Endothelial cell of umbilical vein (primary cell): ENCODE results near the gene LRRC52. TPM values are rescaled to one million over a fixed set of nuclear protein-coding genes. Genes with fewer than 3 reads are reported as not detected.

Source experiments
- BruUV-seq: library from RNA; stranded (reverse); fragments of 400-500 nt; replicated peaks from 2 replicates; lab custom pipeline; 2021; lab: Mats Ljungman, UMichigan
- CTCF ChIA-PET: fragments of 300-600, 350-600 bp; sonication (Branson Sonifier 250); formaldehyde crosslinking; loops from one replicate; lab custom pipeline; 2021; ENCODE audit warnings: antibody characterized with exemption, inconsistent platforms; lab: Charles Lee
- POLR2A ChIA-PET: fragments of 300-600, 350-600 bp; sonication (Branson Sonifier 250); formaldehyde crosslinking; loops from one replicate; lab custom pipeline; 2021; ENCODE audit warnings: antibody characterized with exemption, inconsistent platforms; lab: Charles Lee
- DNase-seq: peaks from one replicate; pipeline ENCODE4 v3.0.0-alpha.2; 2011; ENCODE audit warnings: low read depth, low spot score
- FAIRE-seq: peaks from 2 replicates; lab custom pipeline; 2011; peaks lifted over from hg19 to GRCh38; lab: Jason Lieb, UNC
- H2AFZ ChIP-seq: 2 replicates; pipeline ENCODE4 v1.6.0; 2012; ENCODE audit warnings: low read depth, low read length, control low read depth, inconsistent platforms
- H3K27ac ChIP-seq: 2 replicates; pipeline ENCODE4 v1.5.1; 2011; ENCODE audit warnings: low read depth, mild to moderate bottlenecking, control low read depth, low read length, moderate library complexity; ENCODE audit not compliant: insufficient read depth
- H3K27me3 ChIP-seq, 2 experiments: 2 replicates each; pipeline versions ENCODE4 v1.6.0 to v1.6.1; 2011; ENCODE audit warnings: low read length in 2 of 2, mixed read lengths in 1 of 2; ENCODE audit not compliant: control insufficient read depth in 2 of 2, insufficient read depth in 2 of 2
- H3K36me3 ChIP-seq, 2 experiments: 2 replicates in 1 of 2; 3 replicates in 1 of 2; pipeline ENCODE4 v1.5.1; 2011; ENCODE audit warnings: low read length in 2 of 2, mild to moderate bottlenecking in 1 of 2, moderate library complexity in 1 of 2; ENCODE audit not compliant: control insufficient read depth in 2 of 2, insufficient read depth in 2 of 2; ENCODE audit errors: extremely low read depth in 1 of 2
- H3K4me1 ChIP-seq: 3 replicates; pipeline ENCODE4 v1.5.1; 2011; ENCODE audit warnings: mild to moderate bottlenecking, low read length; ENCODE audit not compliant: control insufficient read depth, insufficient read depth; ENCODE audit errors: extremely low read depth
- H3K4me2 ChIP-seq: 2 replicates; pipeline ENCODE4 v1.6.1; 2011; ENCODE audit warnings: low read length, control low read depth, mixed read lengths; ENCODE audit not compliant: insufficient read depth
- H3K4me3 ChIP-seq, 3 experiments: fragments of 200-600 bp in 1 of 3; sonication (generic), shearing (Covaris generic) in 1 of 3; replicated peaks in 1 of 3; 2 replicates each; pipeline ENCODE4 v1.5.1; 2011 to 2016; ENCODE audit warnings: control low read depth in 3 of 3, low read length in 3 of 3, mild to moderate bottlenecking in 2 of 3, inconsistent platforms in 1 of 3, low read depth in 1 of 3, moderate library complexity in 1 of 3; ENCODE audit not compliant: insufficient read depth in 1 of 3
- H3K79me2 ChIP-seq: 2 replicates; pipeline ENCODE4 v1.6.0; 2012; ENCODE audit warnings: low read length, inconsistent platforms; ENCODE audit not compliant: control insufficient read depth, insufficient read depth
- H3K9ac ChIP-seq: replicated peaks from 2 replicates; pipeline ENCODE3; 2011; ENCODE audit warnings: low read length, control low read depth; ENCODE audit not compliant: insufficient read depth; ENCODE audit errors: extremely low read depth
- H3K9me1 ChIP-seq: replicated peaks from 3 replicates; pipeline ENCODE4 v1.6.0; 2011; ENCODE audit warnings: mild to moderate bottlenecking, low read length; ENCODE audit not compliant: control insufficient read depth, insufficient read depth; ENCODE audit errors: extremely low read depth
- H3K9me3 ChIP-seq: replicated peaks from 2 replicates; pipeline ENCODE4 v1.5.1; 2012; ENCODE audit warnings: low read length, inconsistent platforms; ENCODE audit not compliant: control insufficient read depth, insufficient read depth
- H4K20me1 ChIP-seq: replicated peaks from 2 replicates; pipeline ENCODE3; 2011; ENCODE audit warnings: mild to moderate bottlenecking, low read length; ENCODE audit not compliant: control insufficient read depth, insufficient read depth; ENCODE audit errors: extremely low read depth
- EZH2 ChIP-seq: IDR thresholded peaks from 2 replicates; pipeline ENCODE4 v1.6.1; 2012; ENCODE audit warnings: borderline replicate concordance, low read depth, mild to moderate bottlenecking, moderate library complexity, low read length, inconsistent platforms; ENCODE audit not compliant: severe bottlenecking
- FOS ChIP-seq: IDR thresholded peaks from 2 replicates; pipeline ENCODE4 v1.6.1; 2011; ENCODE audit warnings: mild to moderate bottlenecking, low read length, moderate library complexity, borderline replicate concordance; ENCODE audit not compliant: insufficient read depth
- GATA2 ChIP-seq: IDR thresholded peaks from 2 replicates; pipeline ENCODE4 v1.7.0; 2011; ENCODE audit warnings: low read depth, mild to moderate bottlenecking, moderate library complexity, mixed read lengths, low read length; ENCODE audit not compliant: insufficient read length, insufficient read depth
- JUN ChIP-seq: IDR thresholded peaks from 2 replicates; pipeline ENCODE4 v1.6.1; 2011; ENCODE audit warnings: borderline replicate concordance, low read depth; ENCODE audit not compliant: insufficient read length, insufficient read depth
- MAX ChIP-seq: IDR thresholded peaks from 2 replicates; pipeline ENCODE4 v1.6.1; 2011; ENCODE audit not compliant: insufficient read depth, insufficient read length
- MYC ChIP-seq: IDR thresholded peaks from one replicate; pipeline ENCODE4 v1.6.1; 2011; ENCODE audit warnings: mild to moderate bottlenecking, low read depth, low read length
- POLR2A ChIP-seq: IDR thresholded peaks from 2 replicates; pipeline ENCODE4 v1.6.1; 2012; ENCODE audit warnings: low read depth, mild to moderate bottlenecking, control low read depth, low read length
- POLR2AphosphoS5 ChIP-seq: IDR thresholded peaks from 2 replicates; pipeline ENCODE4 v1.6.1; 2012; ENCODE audit warnings: low read depth, mild to moderate bottlenecking, control low read depth, low read length, moderate library complexity; ENCODE audit not compliant: insufficient read depth
- dilution Hi-C: fragments of 300-500 bp; cut with MboI; formaldehyde crosslinking; loops from one replicate; pipeline ENCODE4 v1.15.0; 2019; ENCODE audit warnings: low sequenced_read_pairs; ENCODE audit not compliant: extremely low pct_ligation_motif_present
- intact Hi-C: fragments of 100-400 bp; cut with micrococcal nuclease; formaldehyde crosslinking; loops from one replicate; pipeline ENCODE4 v1.10.0; 2022
- polyA plus RNA-seq, 4 experiments: library from polyadenylated mRNA; depleted of rRNA in 3 of 4; stranded (reverse) in 3 of 4; unstranded in 1 of 4; fragments of >200 nt; gene quantifications; 2 replicates each; pipeline versions ENCODE4 v1.2.1 to v1.2.3, GENCODE V29; 2011 to 2012; ENCODE audit warnings: missing spikeins in 1 of 4
- total RNA-seq: library from RNA; stranded (reverse); gene quantifications from 2 replicates; pipeline ENCODE4 v1.2.3, GENCODE V29; 2021
- TF ChIP-seq, protein P1 (sequence below), 2 donors: IDR thresholded peaks; 1 replicate in 1 of 2; 2 replicates in 1 of 2; pipeline ENCODE4 v1.5.1; 2011; ENCODE audit warnings: low read length in 2 of 2, mild to moderate bottlenecking in 2 of 2, moderate library complexity in 2 of 2, control low read depth in 1 of 2, inconsistent platforms in 1 of 2, low read depth in 1 of 2; ENCODE audit not compliant: insufficient read depth in 1 of 2; ENCODE audit errors: extremely low read depth in 1 of 2

Gene LRRC52
- total and polyA plus RNA-seq, 2 donors (not counting 3 experiments of a cell fraction or from before 2014, with no cell fraction given), result not detected

- H3K79me2 ChIP-seq, result no peaks in the 10 kb centered on the region
- no peaks in the 10 kb centered on the region for H3K9me3 ChIP-seq
- no peak overlapping the region for H2AFZ ChIP-seq
- no peak for FAIRE-seq
- CTCF ChIA-PET, result no interaction called here
- no peaks in the 10 kb centered on the region for H3K27me3 ChIP-seq
- H3K36me3 ChIP-seq, result no peaks in the 10 kb centered on the region
- no peak overlapping the region for H3K27ac ChIP-seq
- POLR2A ChIA-PET, result no interaction called here
- intact Hi-C loops, result no loop called here
- H3K4me3 ChIP-seq, result no peak overlapping the region
- no peaks in the 10 kb centered on the region for H4K20me1 ChIP-seq
- H3K9me1 ChIP-seq, result no peaks in the 10 kb centered on the region
- no peaks in the 10 kb centered on the region for H3K4me1 ChIP-seq
- no peak overlapping the region for H3K4me2 ChIP-seq
- TF ChIP-seq POLR2AphosphoS5, result no peak
- no peak for TF ChIP-seq GATA2
- TF ChIP-seq MAX, result no peak
- no peak for TF ChIP-seq MYC
- no peak for TF ChIP-seq FOS
- TF ChIP-seq, protein P1, sequence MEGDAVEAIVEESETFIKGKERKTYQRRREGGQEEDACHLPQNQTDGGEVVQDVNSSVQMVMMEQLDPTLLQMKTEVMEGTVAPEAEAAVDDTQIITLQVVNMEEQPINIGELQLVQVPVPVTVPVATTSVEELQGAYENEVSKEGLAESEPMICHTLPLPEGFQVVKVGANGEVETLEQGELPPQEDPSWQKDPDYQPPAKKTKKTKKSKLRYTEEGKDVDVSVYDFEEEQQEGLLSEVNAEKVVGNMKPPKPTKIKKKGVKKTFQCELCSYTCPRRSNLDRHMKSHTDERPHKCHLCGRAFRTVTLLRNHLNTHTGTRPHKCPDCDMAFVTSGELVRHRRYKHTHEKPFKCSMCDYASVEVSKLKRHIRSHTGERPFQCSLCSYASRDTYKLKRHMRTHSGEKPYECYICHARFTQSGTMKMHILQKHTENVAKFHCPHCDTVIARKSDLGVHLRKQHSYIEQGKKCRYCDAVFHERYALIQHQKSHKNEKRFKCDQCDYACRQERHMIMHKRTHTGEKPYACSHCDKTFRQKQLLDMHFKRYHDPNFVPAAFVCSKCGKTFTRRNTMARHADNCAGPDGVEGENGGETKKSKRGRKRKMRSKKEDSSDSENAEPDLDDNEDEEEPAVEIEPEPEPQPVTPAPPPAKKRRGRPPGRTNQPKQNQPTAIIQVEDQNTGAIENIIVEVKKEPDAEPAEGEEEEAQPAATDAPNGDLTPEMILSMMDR (IDR thresholded peaks at IDR 0.05; ENCODE audit: extremely low read depth in 1 of 2, insufficient read depth in 1 of 2, low read depth in 1 of 2, low read length in 2 of 2), result no peak
- TF ChIP-seq JUN, result no peak
- TF ChIP-seq EZH2, result no peak
- TF ChIP-seq POLR2A, result no peak
- dilution Hi-C loops, result no loop called here
- H3K9ac ChIP-seq, result no peak overlapping the region
- BruUV-seq, result no TSS peak
- DNase-seq, result no peak
These were observed 6.3 kb upstream of the LRRC52 start for GRCh38 chr1:165537356-165538109.
